Gastroesophageal sphincter (tissue), 4 donors: ENCODE data around the gene OR1D5. TPM values are rescaled to one million over a fixed set of nuclear protein-coding genes. Genes with fewer than 3 reads are reported as not detected.
"Not testable (repeated sequence)": the region's sequence is repeated elsewhere in the genome, so short reads cannot be mapped to it uniquely, and the experiment has no call there.

Experiments
- ATAC-seq: fragments of 150-250 bp; one replicate; pipeline ENCODE4 v1.9.1; 2016; ENCODE audit warnings: mild to moderate bottlenecking, moderate library complexity
- H3K27ac ChIP-seq, 4 donors: fragments of 200-600 bp; sonication (generic) in 3 of 4; 1 replicate in 3 of 4; 2 replicates in 1 of 4; pipeline ENCODE4 v1.5.1; 2016 to 2019
- H3K27me3 ChIP-seq: fragments of 200-600 bp; sonication (generic); one replicate; pipeline ENCODE4 v1.5.1; 2019
- H3K36me3 ChIP-seq, 2 donors: fragments of 200-600 bp; sonication (generic); one replicate each; pipeline ENCODE4 v1.5.1; 2019; ENCODE audit warnings: control low read depth in 1 of 2
- H3K4me1 ChIP-seq, 3 donors: fragments of 200-600 bp; sonication (generic); 1 replicate in 2 of 3; 2 replicates in 1 of 3; pipeline ENCODE4 v1.5.1; 2016 to 2019; ENCODE audit warnings: control low read depth in 2 of 3
- H3K4me3 ChIP-seq, 2 donors: fragments of 200-600 bp; sonication (generic); one replicate each; pipeline ENCODE4 v1.5.1; 2019; ENCODE audit warnings: mild to moderate bottlenecking in 1 of 2, moderate library complexity in 1 of 2
- H3K9me3 ChIP-seq, 3 donors: fragments of 200-600 bp; sonication (generic); one replicate each; pipeline ENCODE4 v1.5.1; 2017 to 2019; ENCODE audit warnings: control low read depth in 2 of 3
- EP300 ChIP-seq: sonication (generic); formaldehyde crosslinking; IDR thresholded peaks from one replicate; pipeline ENCODE4 v1.6.1; 2017; ENCODE audit warnings: antibody characterized with exemption, mild to moderate bottlenecking
- POLR2A ChIP-seq, 2 donors: fragments of 450-650 bp; IDR thresholded peaks; one replicate each; pipeline ENCODE4 v1.6.1; 2017; ENCODE audit warnings: antibody characterized with exemption in 2 of 2, mild to moderate bottlenecking in 2 of 2, moderate library complexity in 1 of 2
- POLR2AphosphoS5 ChIP-seq: sonication (generic); formaldehyde crosslinking; IDR thresholded peaks from one replicate; pipeline ENCODE4 v1.6.1; 2017; ENCODE audit warnings: antibody characterized with exemption
- WGBS, 2 donors: methylation state at CpG; one replicate each; pipeline ENCODE4 v1.1.5; 2018; ENCODE audit warnings: low coverage in 1 of 2; 5-methylcytosine and 5-hydroxymethylcytosine counted together
- total RNA-seq, 4 donors: library from RNA; depleted of rRNA; stranded (reverse); fragments of >200 nt; gene quantifications; one replicate each; pipeline ENCODE4 v1.1.0, GENCODE V29; 2016
- TF ChIP-seq, protein P1 (sequence below), 4 experiments: fragments of 200-600 bp in 2 of 4; fragments of 450-650 bp in 2 of 4; sonication (generic) in 1 of 4; IDR thresholded peaks; one replicate each; pipeline ENCODE4 v1.5.1; 2017 to 2019; ENCODE audit warnings: antibody characterized with exemption in 4 of 4, mild to moderate bottlenecking in 2 of 4, moderate library complexity in 2 of 4

The OR1D5 gene
- total RNA-seq, 4 donors from 2014 or later: not detected

DNA sequence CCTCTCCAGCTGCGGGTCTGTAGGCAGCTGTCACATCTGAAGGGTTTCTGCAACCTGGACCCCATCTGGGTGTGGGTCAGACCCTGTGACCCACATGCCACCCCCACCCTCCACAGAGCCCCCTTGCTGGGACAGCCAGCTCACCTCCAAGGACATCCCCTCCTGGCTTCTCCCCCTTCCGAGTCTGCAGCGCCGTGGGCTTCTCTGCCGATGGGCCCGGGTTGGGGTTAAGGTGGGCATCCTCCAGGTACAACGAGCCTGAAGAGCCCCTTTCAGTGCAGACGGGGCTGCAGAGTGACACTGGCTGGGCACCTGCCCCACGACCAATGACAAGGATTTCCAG, 28.9 kb downstream of the OR1D5 start:
- peaks cover 6% of the 10 kb centered on the region for H3K27me3 ChIP-seq
- ATAC-seq: no peak
- H3K36me3 ChIP-seq: peaks cover 0 to 15% of the 10 kb centered on the region in 2 donors
- no peak overlapping the region for H3K4me3 ChIP-seq
- 83% methylated on average over 5 of the region's 9 CpGs; no CpG with 5 or more reads in 1 of the 2 donors for WGBS, 2 donors
- H3K4me1 ChIP-seq: no peaks in the 10 kb centered on the region
- TF ChIP-seq EP300: no peak
- no peak for TF ChIP-seq POLR2A (IDR thresholded peaks at IDR 0.05)
- TF ChIP-seq, protein P1, sequence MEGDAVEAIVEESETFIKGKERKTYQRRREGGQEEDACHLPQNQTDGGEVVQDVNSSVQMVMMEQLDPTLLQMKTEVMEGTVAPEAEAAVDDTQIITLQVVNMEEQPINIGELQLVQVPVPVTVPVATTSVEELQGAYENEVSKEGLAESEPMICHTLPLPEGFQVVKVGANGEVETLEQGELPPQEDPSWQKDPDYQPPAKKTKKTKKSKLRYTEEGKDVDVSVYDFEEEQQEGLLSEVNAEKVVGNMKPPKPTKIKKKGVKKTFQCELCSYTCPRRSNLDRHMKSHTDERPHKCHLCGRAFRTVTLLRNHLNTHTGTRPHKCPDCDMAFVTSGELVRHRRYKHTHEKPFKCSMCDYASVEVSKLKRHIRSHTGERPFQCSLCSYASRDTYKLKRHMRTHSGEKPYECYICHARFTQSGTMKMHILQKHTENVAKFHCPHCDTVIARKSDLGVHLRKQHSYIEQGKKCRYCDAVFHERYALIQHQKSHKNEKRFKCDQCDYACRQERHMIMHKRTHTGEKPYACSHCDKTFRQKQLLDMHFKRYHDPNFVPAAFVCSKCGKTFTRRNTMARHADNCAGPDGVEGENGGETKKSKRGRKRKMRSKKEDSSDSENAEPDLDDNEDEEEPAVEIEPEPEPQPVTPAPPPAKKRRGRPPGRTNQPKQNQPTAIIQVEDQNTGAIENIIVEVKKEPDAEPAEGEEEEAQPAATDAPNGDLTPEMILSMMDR (IDR thresholded peaks at IDR 0.05): no peak
- TF ChIP-seq POLR2AphosphoS5: no peak
- H3K27ac ChIP-seq: no peak overlapping the region
- H3K9me3 ChIP-seq: no peaks in the 10 kb centered on the region

DNA sequence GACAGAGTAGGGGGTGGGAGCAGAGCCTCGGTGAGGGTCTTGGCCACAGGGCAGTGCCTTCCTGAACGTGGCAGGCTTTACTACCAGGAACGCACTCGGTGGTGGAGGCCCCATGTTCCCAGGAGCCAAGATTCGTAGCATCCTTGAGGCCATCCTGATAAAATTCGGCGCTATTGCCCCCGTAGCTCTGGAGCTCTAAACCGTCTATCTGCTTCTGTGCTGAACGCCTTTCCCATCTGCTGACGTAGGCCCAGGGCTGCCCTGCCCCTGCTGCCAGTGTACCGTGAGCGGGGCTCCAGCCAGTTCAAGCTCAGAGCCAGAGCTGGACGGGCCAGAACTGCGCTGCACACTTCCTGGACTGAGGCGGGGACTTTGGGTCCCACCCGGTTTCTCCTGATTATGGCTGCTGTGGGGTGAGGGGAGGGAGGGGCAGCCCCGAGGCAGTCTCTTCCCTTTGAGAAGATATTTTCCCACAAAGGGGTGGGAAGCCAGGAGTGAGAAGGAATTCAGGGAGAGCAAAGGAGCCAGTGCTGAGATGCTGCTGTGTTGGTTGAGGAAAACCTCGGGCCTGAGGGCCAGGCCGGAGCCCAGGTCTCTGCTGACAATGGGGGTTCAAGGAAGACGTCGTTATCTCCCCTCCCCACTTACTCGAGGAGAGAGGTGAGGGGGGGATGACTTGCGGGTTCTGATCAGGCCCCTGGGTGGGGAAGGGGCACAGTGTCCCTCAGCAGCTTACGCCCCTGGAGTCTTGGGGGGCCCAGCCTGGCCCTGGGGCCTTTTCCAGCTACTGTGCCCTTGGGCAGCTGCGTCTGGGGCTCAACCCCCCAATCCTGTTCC, 29.4 kb downstream of the OR1D5 start:
- no peaks in the 10 kb centered on the region for H3K9me3 ChIP-seq
- 100% methylated on average over 1 of the region's 26 CpGs; no CpG with 5 or more reads in 1 of the 2 donors for WGBS, 2 donors
- TF ChIP-seq EP300 (no peak), POLR2A (IDR thresholded peaks at IDR 0.05) (no peak), POLR2AphosphoS5 (no peak)
- TF ChIP-seq, protein P1 (IDR thresholded peaks at IDR 0.05): no peak
- no peak overlapping the region for H3K27ac ChIP-seq
- peaks cover 6% of the 10 kb centered on the region for H3K27me3 ChIP-seq
- H3K36me3 ChIP-seq: peaks cover 0 to 21% of the 10 kb centered on the region in 2 donors
- no peak for ATAC-seq
- H3K4me3 ChIP-seq: no peak overlapping the region
- H3K4me1 ChIP-seq: no peaks in the 10 kb centered on the region

DNA sequence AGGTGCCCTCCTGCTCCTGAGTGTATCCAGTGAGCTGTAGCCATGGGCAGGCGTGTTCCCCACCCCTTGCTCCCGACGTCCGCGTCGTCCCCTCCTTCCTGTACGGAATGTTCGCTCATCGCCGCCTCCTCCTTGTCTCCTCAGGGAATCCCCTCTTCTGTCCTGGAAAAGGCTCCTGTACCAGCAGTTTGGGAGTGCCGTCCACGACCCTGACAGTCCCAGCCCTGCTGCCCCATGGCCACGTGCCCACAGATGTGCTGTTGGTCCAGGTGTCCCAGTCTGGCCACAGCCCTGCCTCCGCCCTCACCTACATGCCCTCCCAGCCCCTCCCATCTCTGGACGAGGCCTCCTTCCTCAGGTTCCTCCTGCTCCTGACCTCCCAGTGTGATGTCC, 30.2 kb downstream of the OR1D5 start:
- peaks cover 0 to 26% of the 10 kb centered on the region in 2 donors for H3K36me3 ChIP-seq
- no peaks in the 10 kb centered on the region for H3K9me3 ChIP-seq
- peaks cover 6% of the 10 kb centered on the region for H3K27me3 ChIP-seq
- TF ChIP-seq POLR2AphosphoS5 (no peak), EP300 (no peak), POLR2A (IDR thresholded peaks at IDR 0.05) (no peak)
- TF ChIP-seq, protein P1 (IDR thresholded peaks at IDR 0.05): no peak
- no peaks in the 10 kb centered on the region for H3K4me1 ChIP-seq
- no peak overlapping the region for H3K27ac ChIP-seq
- ATAC-seq: no peak
- WGBS, 2 donors: 72 to 87% methylated on average over 9 to 13 of the region's 15 CpGs
- H3K4me3 ChIP-seq: no peak overlapping the region

DNA sequence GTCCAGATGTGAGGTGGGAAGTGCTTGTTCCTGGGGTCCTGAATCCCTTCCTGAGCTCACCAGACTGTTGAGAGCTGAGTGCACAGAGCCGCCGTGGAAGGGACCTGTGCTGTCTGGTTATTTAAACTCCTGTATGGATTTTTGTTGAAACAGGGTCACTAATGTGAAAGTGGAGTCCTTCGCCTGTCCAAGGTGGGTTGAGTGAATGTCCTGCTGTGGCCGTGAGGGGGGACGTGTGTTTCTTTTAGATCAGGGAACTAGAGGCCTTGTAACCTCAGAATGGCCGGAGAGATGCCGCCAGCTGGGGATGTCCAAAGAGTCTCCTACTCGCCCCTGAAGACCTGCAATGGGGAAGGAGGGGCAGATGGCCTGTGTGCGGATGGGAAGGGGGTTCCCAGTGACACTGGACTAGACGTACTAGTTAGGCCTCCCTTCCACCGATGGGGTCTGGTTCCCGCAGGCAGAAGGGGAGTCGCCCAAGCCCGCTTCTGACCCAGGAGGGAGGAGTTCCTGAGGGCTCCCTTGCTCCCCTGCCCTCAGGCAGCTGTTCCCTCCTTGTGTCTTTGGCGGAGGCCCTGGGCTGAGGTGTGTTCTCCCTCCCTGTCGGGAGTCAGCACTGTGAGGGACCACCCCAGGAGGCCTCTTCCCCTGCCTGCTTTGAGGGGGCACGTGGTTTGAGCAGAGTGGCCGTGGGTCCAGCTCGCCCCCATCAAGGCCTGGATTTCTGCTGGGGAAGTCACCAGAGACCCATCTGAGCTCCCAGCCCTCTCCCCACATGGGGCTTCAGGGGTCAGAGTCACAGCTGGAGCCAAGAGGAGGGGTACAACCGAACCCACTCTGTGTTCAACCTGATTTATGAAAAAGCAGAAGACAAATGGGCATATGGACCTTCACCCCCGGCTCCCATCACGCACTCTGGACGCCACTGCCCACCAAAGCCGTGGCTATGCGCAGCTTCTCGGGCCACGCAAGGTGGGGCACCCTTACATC, 30.9 kb downstream of the OR1D5 start:
- no peaks in the 10 kb centered on the region for H3K4me1 ChIP-seq
- H3K36me3 ChIP-seq: peaks cover 0 to 32% of the 10 kb centered on the region in 2 donors
- H3K4me3 ChIP-seq: no peak overlapping the region
- 89 to 93% methylated on average over 6 to 8 of the region's 27 CpGs for WGBS, 2 donors
- H3K9me3 ChIP-seq: no peaks in the 10 kb centered on the region
- H3K27ac ChIP-seq: no peak overlapping the region
- peaks cover 6% of the 10 kb centered on the region for H3K27me3 ChIP-seq
- no peak for ATAC-seq
- TF ChIP-seq EP300: no peak

DNA sequence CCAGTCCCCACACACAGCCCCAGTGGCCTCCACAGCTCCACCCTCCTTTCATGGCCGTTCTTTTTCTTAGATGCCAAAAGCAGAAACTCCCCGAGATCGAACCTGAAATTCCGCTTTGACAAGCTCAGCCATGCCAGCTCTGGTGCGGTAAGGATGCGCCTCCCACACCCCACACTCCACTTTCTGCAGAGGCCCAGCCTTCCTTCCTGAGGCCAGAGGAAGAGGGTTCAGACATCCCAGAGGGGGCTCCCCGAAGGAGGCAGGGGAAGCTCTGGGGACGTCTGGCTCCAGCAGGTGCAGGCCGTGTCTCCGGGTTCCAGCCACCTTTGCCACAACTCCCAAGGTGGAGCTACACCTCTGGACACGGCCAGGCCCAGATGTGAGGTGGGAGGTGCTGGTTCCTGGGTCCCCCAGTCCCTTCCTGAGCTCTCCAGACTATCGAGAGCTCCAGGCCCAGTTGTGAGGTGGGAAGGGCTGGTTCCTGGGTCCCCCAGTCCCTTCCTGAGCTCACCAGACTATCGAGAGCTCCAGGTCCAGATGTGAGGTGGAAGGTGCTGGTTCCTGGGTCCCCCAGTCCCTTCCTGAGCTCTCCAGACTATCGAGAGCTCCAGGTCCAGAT, 32.4 kb downstream of the OR1D5 start:
- Histone ChIP-seq H3K36me3 (peaks cover 0 to 48% of the 10 kb centered on the region in 2 donors), H3K27ac (peak overlapping the region in 1 of 4 donors; percentile 29)
- 70% methylated on average over 3 of the region's 14 CpGs; no CpG with 5 or more reads in 1 of the 2 donors for WGBS, 2 donors
- not testable (repeated sequence) for H3K4me3 ChIP-seq, H3K27me3 ChIP-seq, H3K4me1 ChIP-seq, H3K9me3 ChIP-seq, ATAC-seq
